Heart left ventricle (tissue), 16 donors: ENCODE results near the gene PTPN6. TPM values are rescaled to one million over a fixed set of nuclear protein-coding genes. Genes with fewer than 3 reads are reported as not detected.

Experiments
- ATAC-seq, 4 donors: fragments of 200-7000 bp; cut with Tn5 transposase; one replicate each; pipeline ENCODE4 v1.9.1; 2020 to 2022; ENCODE audit warnings: moderate library complexity in 4 of 4, mild to moderate bottlenecking in 3 of 4, moderate number of reproducible peaks in 1 of 4
- DNase-seq, 5 donors: peaks; one replicate each; pipeline ENCODE4 v3.0.0-alpha.2; 2020
- H3K27ac ChIP-seq, 12 donors: fragments of 200-600 bp; sonication (generic) in 4 of 12; one replicate each; pipeline versions ENCODE4 v1.5.0 to v1.8.0; 2016 to 2022; ENCODE audit warnings: mild to moderate bottlenecking in 2 of 12
- H3K27me3 ChIP-seq, 9 donors: fragments of 200-600 bp; sonication (generic) in 2 of 9; one replicate each; pipeline versions ENCODE4 v1.5.1 to v1.8.0; 2016 to 2022; ENCODE audit warnings: mild to moderate bottlenecking in 3 of 9
- H3K36me3 ChIP-seq, 9 donors: fragments of 200-600 bp; sonication (generic) in 2 of 9; one replicate each; pipeline versions ENCODE4 v1.5.0 to v1.8.0; 2018 to 2022; ENCODE audit warnings: mild to moderate bottlenecking in 2 of 9
- H3K4me1 ChIP-seq, 12 donors: fragments of 200-600 bp; sonication (generic) in 4 of 12; one replicate each; pipeline versions ENCODE4 v1.5.0 to v1.8.0; 2016 to 2022; ENCODE audit warnings: mild to moderate bottlenecking in 3 of 12
- H3K4me3 ChIP-seq, 12 donors: fragments of 200-600 bp; sonication (generic) in 4 of 12; one replicate each; pipeline versions ENCODE4 v1.5.0 to v1.8.0; 2017 to 2022; ENCODE audit warnings: mild to moderate bottlenecking in 9 of 12, moderate library complexity in 4 of 12
- H3K9me3 ChIP-seq, 12 donors: fragments of 200-600 bp; sonication (generic) in 4 of 12; one replicate each; pipeline versions ENCODE4 v1.5.0 to v1.8.0; 2016 to 2022; ENCODE audit warnings: mild to moderate bottlenecking in 1 of 12
- CTCF ChIP-seq, 12 donors: fragments of 200-600 bp; sonication (generic) in 4 of 12; IDR thresholded peaks; one replicate each; pipeline versions ENCODE4 v1.5.0 to v1.8.0; 2018 to 2022; ENCODE audit warnings: antibody characterized with exemption in 12 of 12, mild to moderate bottlenecking in 5 of 12
- POLR2A ChIP-seq, 2 donors: fragments of 450-650 bp; IDR thresholded peaks; one replicate each; pipeline ENCODE4 v1.6.1; 2017; ENCODE audit warnings: antibody characterized with exemption in 2 of 2, mild to moderate bottlenecking in 2 of 2, moderate library complexity in 2 of 2
- WGBS, 4 donors: extraction: QIAGEN DNeasy Blood & Tissue Kit in 2 of 4; methylation state at CpG; one replicate each; pipeline versions ENCODE4 v1.1.5 to v1.1.7; 2013 to 2018; 5-methylcytosine and 5-hydroxymethylcytosine counted together
- intact Hi-C, 10 donors: fragments of 100-400 bp; cut with DNase I; formaldehyde crosslinking; loops; one replicate each; pipeline versions ENCODE4 v1.11.1 to v1.14.2; 2022
- polyA plus RNA-seq, 2 donors: library from polyadenylated mRNA; stranded (reverse); fragments of 200-250 nt; gene quantifications; one replicate each; pipeline ENCODE4 v1.2.3, GENCODE V29; 2013
- total RNA-seq, 9 donors: library from RNA; depleted of rRNA in 2 of 9; stranded (reverse); fragments of >200 nt in 2 of 9; fragmentation: NEBNext Ultra II Directional in 3 of 9; extraction: Animal tissue kit (Norgen Biotek cat#: 25700) in 3 of 9; gene quantifications; one replicate each; pipeline versions ENCODE4 v1.1.0 to v1.2.4, GENCODE V29; 2016 to 2023
- donor health status: ischemic (EF 13 %, LVEDD 7.1; RV severe dilation, severe dysfunction).
- donor health status: healthy with polysubstance abuse.
- donor health status: DM: no; HTN: yes; CAD: no.
- donor health status: DM: no; HTN: no; CAD: no.
- donor health status: ischemic (EF 25% LVEDD 6.9; RV normal size, moderate dysfunction).
- donor health status: ischemic (EF 25% LVEDD 5.7; RV mildly dilated, moderate dysfunction).
- donor health status: healthy.
- donor health status: DM: yes; HTN: yes; CAD: no.
- donor health status: ischemic (EF 35%, LVEDD 5.7; RV mildly dilated, moderate dysfunction).
- donor health status: nonischemic (EF 11% LVEDD 7.7; RV severe dilation, severe dysfunction).
- donor health status: DM: yes; HTN: yes; CAD: no.
- donor health status: PGD.
- donor health status: ischemic (EF 29% LVEDD 5.4; RV normal size, mild dysfunction).
- donor health status: nonischemic (EF 23%, LVEDD 6.1; RV moderate dilation, normal function).

The PTPN6 gene
- total and polyA plus RNA-seq, 11 donors = 3.5 to 63.2 (median 6.1) TPM

- H3K9me3 ChIP-seq = no peaks in the 10 kb centered on the region
- TF ChIP-seq POLR2A (IDR thresholded peaks at IDR 0.05) (no peak), CTCF (IDR thresholded peaks at IDR 0.05) (no peak)
- H3K27me3 ChIP-seq = no peaks in the 10 kb centered on the region
- intact Hi-C loops = loop anchor here in 2 of 10 donors (5.0 kb wide), 2 partner anchors 33 to 38 kb away; partner anchors contain the start of gene LPCAT3 (in 1 of the 2)
- H3K36me3 ChIP-seq = peaks cover 0 to 99% (median 86%) of the 10 kb centered on the region in 9 donors
- DNase-seq (no peak), ATAC-seq (peak in 2 of 4 donors; percentile 4 to 9)
- 66 to 74% (median 71%) methylated on average over 3 of the region's 3 CpGs for WGBS, 4 donors
- no peak overlapping the region for H3K4me3 ChIP-seq
- peaks cover 0 to 17% (median 0%) of the 10 kb centered on the region in 12 donors for H3K4me1 ChIP-seq
- H3K27ac ChIP-seq = peak overlapping the region in 9 of 12 donors; percentile 42 to 83 (median 55)
Measured at GRCh38 chr12:6979453-6979852, 28.3 kb downstream of the PTPN6 start.

- no peak for ATAC-seq
- H3K4me1 ChIP-seq = peaks cover 0 to 17% (median 0%) of the 10 kb centered on the region in 12 donors
- H3K9me3 ChIP-seq = no peaks in the 10 kb centered on the region
- H3K27ac ChIP-seq = peak overlapping the region in 2 of 12 donors; percentile 68 to 81
- H3K36me3 ChIP-seq = peaks cover 0 to 96% (median 80%) of the 10 kb centered on the region in 9 donors
- TF ChIP-seq CTCF (IDR thresholded peaks at IDR 0.05) (no peak), POLR2A (IDR thresholded peaks at IDR 0.05) (no peak)
- WGBS, 4 donors = 96 to 99% (median 97%) methylated on average over 4 of the region's 4 CpGs
- DNase-seq = no peak
- intact Hi-C loops = no loop called here
- no peak overlapping the region for H3K4me3 ChIP-seq
- H3K27me3 ChIP-seq = no peaks in the 10 kb centered on the region
Measured at GRCh38 chr12:6980075-6980474, 28.9 kb downstream of the PTPN6 start.

- Histone ChIP-seq H3K4me3 (no peak overlapping the region), H3K27ac (no peak overlapping the region), H3K9me3 (no peaks in the 10 kb centered on the region), H3K36me3 (peaks cover 0 to 92% (median 74%) of the 10 kb centered on the region in 9 donors), H3K27me3 (no peaks in the 10 kb centered on the region), H3K4me1 (peaks cover 0 to 17% (median 0%) of the 10 kb centered on the region in 12 donors)
- intact Hi-C loops = no loop called here
- TF ChIP-seq CTCF (IDR thresholded peaks at IDR 0.05) (no peak), POLR2A (IDR thresholded peaks at IDR 0.05) (no peak)
- no peak for ATAC-seq
- no peak for DNase-seq
Measured at GRCh38 chr12:6980740-6981139, 29.6 kb downstream of the PTPN6 start.

GRCh38 chr12:6981152-6982052 lies 30.2 kb downstream of the PTPN6 start:
- peaks cover 0 to 90% (median 72%) of the 10 kb centered on the region in 9 donors for H3K36me3 ChIP-seq
- peaks cover 0 to 17% (median 0%) of the 10 kb centered on the region in 12 donors for H3K4me1 ChIP-seq
- no peak for ATAC-seq
- no peak for TF ChIP-seq CTCF (IDR thresholded peaks at IDR 0.05)
- TF ChIP-seq POLR2A (IDR thresholded peaks at IDR 0.05) = no peak
- no peak overlapping the region for H3K4me3 ChIP-seq
- H3K9me3 ChIP-seq = no peaks in the 10 kb centered on the region
- 92 to 93% (median 92%) methylated on average over 10 of the region's 10 CpGs for WGBS, 4 donors
- no peaks in the 10 kb centered on the region for H3K27me3 ChIP-seq
- intact Hi-C loops = no loop called here
- H3K27ac ChIP-seq = no peak overlapping the region
- DNase-seq = no peak
